NCI-H524 (cell line): ENCODE measurements around the gene GSTM2.
"Not testable (repeated sequence)": the region's sequence is repeated elsewhere in the genome, so short reads cannot be mapped to it uniquely, and the experiment has no call there.

ENCODE experiments used
- DNase-seq, 2 experiments: peaks; one replicate each; lab custom pipeline; 2025; lab: John Stamatoyannopoulos, UW

GSTM2 gene

GRCh38 chr1:109677459-109677858 lies 9.6 kb downstream of the GSTM2 start:
- no peak for DNase-seq

GRCh38 chr1:109678637-109679036 lies 10.8 kb downstream of the GSTM2 start:
- DNase-seq, result not testable (repeated sequence)

- not testable (repeated sequence) for DNase-seq
These were observed 16.9 kb downstream of the GSTM2 start for GRCh38 chr1:109684777-109685176.

GRCh38 chr1:109685399-109685798 lies 17.5 kb downstream of the GSTM2 start:
- DNase-seq, result not testable (repeated sequence)

- not testable (repeated sequence) for DNase-seq
These were observed 18.0 kb downstream of the GSTM2 start for GRCh38 chr1:109685890-109686289.

GRCh38 chr1:109687109-109687508 lies 19.3 kb downstream of the GSTM2 start:
- not testable (repeated sequence) for DNase-seq

GRCh38 chr1:109687641-109688499 lies 20.0 kb downstream of the GSTM2 start, which contains the start of gene GSTM1:
TSS of gene GSTM1 (plus strand) at chr1:109687817. CDS start at chr1:109687874, 57 bp downstream.
- DNase-seq, result no peak

- DNase-seq, result no peak
These were observed 22.1 kb downstream of the GSTM2 start for GRCh38 chr1:109689844-109690405.

- no peak for DNase-seq
These were observed 23.9 kb downstream of the GSTM2 start for GRCh38 chr1:109691759-109692158.

- not testable (repeated sequence) for DNase-seq
These were observed 26.5 kb downstream of the GSTM2 start for GRCh38 chr1:109694400-109694799.

- not testable (repeated sequence) for DNase-seq
These were observed 27.3 kb downstream of the GSTM2 start for GRCh38 chr1:109695138-109695537.

GRCh38 chr1:109697066-109697465 lies 29.2 kb downstream of the GSTM2 start:
- no peak for DNase-seq

- DNase-seq, result not testable (repeated sequence)
These were observed 30.0 kb downstream of the GSTM2 start for GRCh38 chr1:109697861-109698260.

- DNase-seq, result not testable (repeated sequence)
These were observed 35.1 kb downstream of the GSTM2 start for GRCh38 chr1:109702940-109703339.

- no peak for DNase-seq
These were observed 36.3 kb downstream of the GSTM2 start for GRCh38 chr1:109704173-109704572.

- DNase-seq, result no peak
These were observed 37.6 kb downstream of the GSTM2 start for GRCh38 chr1:109705411-109705810.

GRCh38 chr1:109708949-109709348 lies 41.1 kb downstream of the GSTM2 start:
- not testable (repeated sequence) for DNase-seq

- DNase-seq, result not testable (repeated sequence)
These were observed 42.0 kb downstream of the GSTM2 start for GRCh38 chr1:109709822-109710221.

- DNase-seq, result not testable (repeated sequence)
These were observed 43.9 kb downstream of the GSTM2 start, which contains the start of gene GSTM5 for GRCh38 chr1:109711593-109712320. TSS of gene GSTM5 (plus strand) at chr1:109712251. CDS start at chr1:109712313, 62 bp downstream.

GRCh38 chr1:109712321-109712864 lies 44.5 kb downstream of the GSTM2 start:
- DNase-seq, result no peak

GRCh38 chr1:109713636-109714035 lies 45.8 kb downstream of the GSTM2 start:
- no peak for DNase-seq
